Ovary (tissue), 9 donors: ENCODE measurements around the gene GSTM3. TPM values are rescaled to one million over a fixed set of nuclear protein-coding genes. Genes with fewer than 3 reads are reported as not detected.
A peak's percentile ranks its signal among the peaks of the same experiment; 100 is the strongest.
"Not testable (repeated sequence)": the region's sequence is repeated elsewhere in the genome, so short reads cannot be mapped to it uniquely, and the experiment has no call there.

Experiments used
- DNase-seq, 5 donors: peaks; one replicate each; pipeline ENCODE4 v3.0.0-alpha.2; 2019 to 2020
- H3K27ac ChIP-seq, 2 donors: fragments of 200-600 bp; one replicate each; pipeline versions ENCODE4 v1.5.1 to v1.8.0; 2019 to 2022
- H3K27me3 ChIP-seq: fragments of 200-600 bp; one replicate; pipeline ENCODE4 v1.8.0; 2022
- H3K36me3 ChIP-seq: fragments of 200-600 bp; sonication (generic); one replicate; pipeline ENCODE4 v1.5.1; 2019
- H3K4me1 ChIP-seq: one replicate; pipeline ENCODE4 v1.8.1; 2013; ENCODE audit warnings: mild to moderate bottlenecking, moderate library complexity; ENCODE audit not compliant: insufficient read depth
- H3K4me3 ChIP-seq: fragments of 200-600 bp; sonication (generic); one replicate; pipeline ENCODE4 v1.5.1; 2017
- H3K9me3 ChIP-seq, 2 donors: fragments of 200-600 bp in 1 of 2; sonication (generic) in 1 of 2; one replicate each; pipeline versions ENCODE4 v1.5.1 to v1.8.1; 2013 to 2019; ENCODE audit warnings: mild to moderate bottlenecking in 1 of 2, moderate library complexity in 1 of 2
- CTCF ChIP-seq, 3 donors: fragments of 450-650 bp in 2 of 3; fragments of 200-600 bp in 1 of 3; IDR thresholded peaks; one replicate each; pipeline versions ENCODE4 v1.5.1 to v1.8.0; 2016 to 2022; ENCODE audit warnings: antibody characterized with exemption in 3 of 3, mild to moderate bottlenecking in 1 of 3
- EP300 ChIP-seq: sonication (generic); formaldehyde crosslinking; IDR thresholded peaks from one replicate; pipeline ENCODE4 v1.6.1; 2017; ENCODE audit warnings: antibody characterized with exemption
- POLR2A ChIP-seq: fragments of 450-650 bp; IDR thresholded peaks from one replicate; pipeline ENCODE4 v1.6.1; 2017; ENCODE audit warnings: antibody characterized with exemption, mild to moderate bottlenecking, moderate library complexity
- WGBS, 3 donors: extraction: QIAGEN DNeasy Blood & Tissue Kit in 1 of 3; methylation state at CpG; one replicate each; pipeline versions ENCODE4 v1.1.5 to v1.1.7; 2013 to 2017; 5-methylcytosine and 5-hydroxymethylcytosine counted together
- intact Hi-C, 4 donors: fragments of 100-400 bp; cut with DNase I; formaldehyde crosslinking; loops; one replicate each; pipeline versions ENCODE4 v1.11.0 to v1.15.1; 2022 to 2023
- polyA plus RNA-seq, 2 donors: library from polyadenylated mRNA; stranded (reverse); fragments of 200-250 nt in 1 of 2; fragments of 350-450 nt in 1 of 2; fragmentation: Illumina TruSeq in 1 of 2; extraction: RNeasy Lipid Tissue Mini Kit (QIAGEN cat#74804) in 1 of 2; gene quantifications; one replicate each; pipeline ENCODE4 v1.2.3, GENCODE V29; 2013 to 2014
- total RNA-seq, 7 donors: library from RNA; depleted of rRNA in 2 of 7; stranded (reverse); fragments of >200 nt in 2 of 7; fragmentation: NEBNext Ultra II Directional in 3 of 7; extraction: Animal tissue kit (Norgen Biotek cat#: 25700) in 3 of 7; gene quantifications; one replicate each; pipeline versions ENCODE4 v1.1.0 to v1.2.4, GENCODE V29; 2016 to 2023
- donor health status: DM: no; HTN: no; CAD: no; lungs with moderate emphysema.
- donor health status: DM: no; HTN: no; CAD: no.
- donor health status: Bipolar disorder and iron deficiency.
- donor health status: DM: yes; HTN: yes; CAD: no.
- donor health status: DM: no; HTN: no; CAD: no.
- donor health status: DM: yes; HTN: yes; CAD: no.

Gene GSTM3
- total and polyA plus RNA-seq, 9 donors = 75.8 to 278 (median 147) TPM

GRCh38 chr1:109756848-109757521 lies 16.1 kb upstream of the GSTM3 start:
- H3K27me3 ChIP-seq = no peaks in the 10 kb centered on the region
- WGBS, 3 donors = 85 to 87% (median 85%) methylated on average over 7 of the region's 7 CpGs
- DNase-seq = peak in 4 of 5 donors; percentile 43 to 68 (median 58)
- H3K27ac ChIP-seq = peak overlapping the region; percentile 70 to 91
- intact Hi-C loops = loop anchor here in 1 of 4 donors (5.0 kb wide), 1 partner anchor 90 kb away; the partner anchor contains the start of gene GSTM2
- peaks cover 20% of the 10 kb centered on the region for H3K4me1 ChIP-seq
- no peak for TF ChIP-seq CTCF (IDR thresholded peaks at IDR 0.05)
- TF ChIP-seq POLR2A = no peak
- TF ChIP-seq EP300 = no peak
- H3K4me3 ChIP-seq = no peak overlapping the region
- H3K36me3 ChIP-seq = no peaks in the 10 kb centered on the region
- no peaks in the 10 kb centered on the region for H3K9me3 ChIP-seq

DNA sequence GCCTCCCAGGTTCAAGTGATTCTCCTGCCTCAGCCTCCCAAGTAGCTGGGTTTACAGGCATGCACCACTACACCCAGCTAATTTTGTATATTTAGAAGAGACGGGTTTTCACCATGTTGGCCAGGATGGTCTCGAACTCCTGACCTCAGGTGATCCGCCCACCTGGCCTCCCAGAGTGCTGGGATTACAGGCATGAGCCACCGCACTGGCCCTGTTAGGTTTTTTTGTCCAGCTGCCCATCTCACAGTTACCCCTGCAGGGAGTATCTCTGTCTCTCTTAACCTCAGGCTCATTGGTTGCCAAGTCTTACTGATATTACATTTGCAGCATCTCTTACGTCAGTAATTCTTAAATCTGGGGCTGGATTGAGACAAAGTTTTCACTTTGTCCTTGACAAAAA lies 15.5 kb upstream of the GSTM3 start:
- intact Hi-C loops = loop anchor here in 1 of 4 donors (5.0 kb wide), 1 partner anchor 89 kb away; the partner anchor contains the start of gene GSTM2
- Histone ChIP-seq H3K4me1 (peaks cover 20% of the 10 kb centered on the region), H3K27ac (peak overlapping the region in 1 of 2 donors; percentile 91)
- peak; percentile 42 to 66 (median 63) for DNase-seq
- H3K27me3 ChIP-seq, H3K36me3 ChIP-seq, H3K9me3 ChIP-seq, H3K4me3 ChIP-seq: not testable (repeated sequence)
- WGBS, 3 donors = 31 to 47% (median 33%) methylated on average over 5 of the region's 5 CpGs

GRCh38 chr1:109754738-109755137 lies 13.9 kb upstream of the GSTM3 start:
- WGBS, 3 donors = 78 to 80% (median 78%) methylated on average over 2 of the region's 2 CpGs
- H3K9me3 ChIP-seq = no peaks in the 10 kb centered on the region
- H3K27ac ChIP-seq = peak overlapping the region in 1 of 2 donors; percentile 25
- no peak for DNase-seq
- H3K4me3 ChIP-seq = no peak overlapping the region
- TF ChIP-seq EP300 = no peak
- no peaks in the 10 kb centered on the region for H3K27me3 ChIP-seq
- H3K36me3 ChIP-seq = no peaks in the 10 kb centered on the region
- intact Hi-C loops = loop anchor here in 1 of 4 donors (5.0 kb wide), 1 partner anchor 87 kb away; the partner anchor contains the start of gene GSTM2
- peaks cover 20% of the 10 kb centered on the region for H3K4me1 ChIP-seq

- peak in 1 of 5 donors; percentile 12 for DNase-seq
- Histone ChIP-seq H3K4me1 (peaks cover 3% of the 10 kb centered on the region), H3K27me3 (no peaks in the 10 kb centered on the region), H3K4me3 (no peak overlapping the region), H3K36me3 (no peaks in the 10 kb centered on the region), H3K9me3 (no peaks in the 10 kb centered on the region), H3K27ac (no peak overlapping the region)
- intact Hi-C loops = no loop called here
- WGBS, 3 donors = 92 to 96% (median 94%) methylated on average over 12 of the region's 12 CpGs
- TF ChIP-seq POLR2A (no peak), CTCF (IDR thresholded peaks at IDR 0.05) (no peak), EP300 (no peak)
These were observed 10.9 kb upstream of the GSTM3 start for GRCh38 chr1:109751531-109752260.

- no peak for DNase-seq
- WGBS, 3 donors = 80 to 91% (median 81%) methylated on average over 6 of the region's 6 CpGs
- H3K4me1 ChIP-seq = peaks cover 1% of the 10 kb centered on the region
- intact Hi-C loops = no loop called here
- H3K27ac ChIP-seq = no peak overlapping the region
- no peaks in the 10 kb centered on the region for H3K36me3 ChIP-seq
- H3K27me3 ChIP-seq = no peaks in the 10 kb centered on the region
- TF ChIP-seq EP300 (no peak), POLR2A (no peak), CTCF (IDR thresholded peaks at IDR 0.05) (no peak)
- no peak overlapping the region for H3K4me3 ChIP-seq
- H3K9me3 ChIP-seq = no peaks in the 10 kb centered on the region
These were observed 10.1 kb upstream of the GSTM3 start for GRCh38 chr1:109750920-109751319.
